GM21737 (cell line): ENCODE measurements around the gene LCE3A.
"Not testable (repeated sequence)": the region's sequence is repeated elsewhere in the genome, so short reads cannot be mapped to it uniquely, and the experiment has no call there.

ENCODE experiments used
- ATAC-seq: cut with Tn5 transposase; IDR thresholded peaks from one replicate; pipeline ENCODE4 v1.9.1; 2021; ENCODE audit warnings: mild to moderate bottlenecking, moderate library complexity; ENCODE audit not compliant: unreplicated experiment

The LCE3A gene

GRCh38 chr1:152622803-152623202, at the start of gene LCE3A:
TSS of gene LCE3A (minus strand) at chr1:152623103. CDS start at chr1:152623103, 0 bp downstream.
- ATAC-seq: no peak

GRCh38 chr1:152667648-152668047, 44.7 kb upstream of the LCE3A start:
- ATAC-seq: no peak

DNA sequence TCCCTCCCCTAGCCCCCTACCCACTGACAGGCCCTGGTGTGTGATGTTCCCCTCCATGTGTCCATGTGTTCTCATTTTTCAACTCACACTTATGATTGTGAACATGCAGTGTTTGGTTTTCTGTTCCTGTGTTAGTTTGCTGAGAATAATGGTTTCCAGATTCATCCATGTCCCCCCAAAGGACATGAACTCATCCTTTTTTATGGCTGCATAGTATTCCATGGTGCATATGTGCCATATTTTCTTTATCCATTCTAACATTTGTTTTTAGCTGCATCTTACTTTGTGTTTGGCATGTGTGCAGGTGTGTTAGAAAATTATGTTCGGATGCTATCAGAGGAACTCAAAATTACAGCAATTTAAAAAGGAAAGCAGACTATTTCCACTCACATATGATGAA, 43.3 kb upstream of the LCE3A start:
- ATAC-seq: not testable (repeated sequence)

- ATAC-seq: no peak
These were observed 40.2 kb upstream of the LCE3A start, which contains the start of gene LCE2D for GRCh38 chr1:152663098-152663497. TSS of gene LCE2D (plus strand) at chr1:152663380. CDS start at chr1:152664106, 726 bp downstream.

- ATAC-seq: no peak
These were observed 35.7 kb upstream of the LCE3A start for GRCh38 chr1:152658649-152659048.

GRCh38 chr1:152657677-152658076, 34.8 kb upstream of the LCE3A start:
- no peak for ATAC-seq

DNA sequence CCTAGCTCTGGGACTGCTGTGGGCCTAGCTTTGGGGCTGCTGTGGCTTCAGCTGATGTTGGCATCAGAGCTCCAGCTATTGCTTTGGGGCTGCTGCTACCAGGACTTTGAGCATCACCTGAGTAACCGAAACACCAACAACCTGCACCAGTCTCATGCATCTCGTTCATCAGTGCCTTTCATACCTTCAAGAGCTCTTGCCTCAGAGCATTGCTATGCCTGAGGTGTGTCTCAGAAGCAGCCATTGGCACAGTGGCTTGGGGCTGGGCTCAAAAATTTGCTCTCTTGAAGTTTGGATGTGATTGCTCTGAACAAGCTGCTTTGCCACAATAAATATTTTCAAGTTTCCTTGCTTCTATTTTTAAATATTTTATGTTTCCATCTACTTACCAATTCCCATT, 33.6 kb upstream of the LCE3A start:
- no peak for ATAC-seq

DNA sequence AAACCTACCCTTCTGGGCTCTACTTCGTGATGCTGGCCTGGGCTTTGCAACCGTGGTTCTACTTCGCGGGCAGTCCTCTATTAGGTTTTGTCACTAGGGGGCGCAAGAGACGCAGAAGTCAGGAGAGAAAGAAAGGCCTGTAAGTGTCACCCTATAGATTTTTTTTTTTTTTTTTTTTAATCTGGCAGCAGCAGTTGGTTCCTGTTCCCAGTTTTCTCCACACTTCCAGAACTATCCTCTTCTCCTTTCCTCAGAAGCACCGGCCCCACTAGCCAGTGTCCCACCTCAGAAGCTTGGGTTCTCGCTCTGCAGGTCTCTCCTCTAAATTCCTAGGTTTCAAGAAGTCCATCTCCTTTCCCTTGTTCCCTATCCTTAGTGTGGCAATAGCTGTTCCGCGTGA, 31.2 kb upstream of the LCE3A start:
- ATAC-seq: no peak

DNA sequence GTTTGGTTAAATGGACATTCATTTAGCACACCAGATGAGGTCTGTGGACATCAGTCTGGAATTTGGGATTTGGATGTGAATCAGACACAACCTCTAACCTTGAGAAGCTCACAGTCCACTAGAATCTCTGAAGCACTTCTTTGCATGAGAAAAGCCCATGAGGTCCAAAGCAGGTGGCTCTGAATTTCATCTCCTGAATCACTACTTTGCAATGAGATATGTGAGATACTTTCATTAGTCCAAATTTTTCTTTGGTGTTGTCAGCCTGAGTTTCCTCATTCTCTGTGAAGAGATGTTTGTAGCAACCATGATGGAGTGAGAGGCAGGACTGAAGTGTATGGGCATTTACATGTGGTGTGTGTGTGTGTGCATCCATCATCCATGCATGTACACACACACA, 23.8 kb upstream of the LCE3A start:
- no peak for ATAC-seq

DNA sequence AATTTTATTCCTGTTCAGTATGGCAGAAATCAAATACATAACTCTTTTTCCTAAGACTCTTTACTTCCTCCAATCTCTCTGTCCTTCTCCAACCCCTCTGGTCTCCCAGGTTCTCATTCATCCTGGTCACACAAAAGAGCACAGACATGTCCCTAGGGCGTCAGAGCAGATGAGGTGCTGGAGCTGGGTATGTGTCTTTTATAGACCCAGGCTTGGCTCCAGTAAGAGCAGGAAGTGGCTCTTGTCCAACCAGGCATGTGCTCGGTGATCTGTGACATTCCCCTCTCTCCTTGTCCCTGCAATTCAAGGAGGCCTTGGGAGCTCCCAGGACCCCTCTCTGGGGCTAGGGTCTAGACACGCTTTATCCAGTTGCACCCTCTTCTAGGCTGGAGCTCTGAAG, 22.2 kb upstream of the LCE3A start:
- ATAC-seq: no peak

- ATAC-seq: no peak
These were observed 21.0 kb upstream of the LCE3A start for GRCh38 chr1:152643945-152644344.

DNA sequence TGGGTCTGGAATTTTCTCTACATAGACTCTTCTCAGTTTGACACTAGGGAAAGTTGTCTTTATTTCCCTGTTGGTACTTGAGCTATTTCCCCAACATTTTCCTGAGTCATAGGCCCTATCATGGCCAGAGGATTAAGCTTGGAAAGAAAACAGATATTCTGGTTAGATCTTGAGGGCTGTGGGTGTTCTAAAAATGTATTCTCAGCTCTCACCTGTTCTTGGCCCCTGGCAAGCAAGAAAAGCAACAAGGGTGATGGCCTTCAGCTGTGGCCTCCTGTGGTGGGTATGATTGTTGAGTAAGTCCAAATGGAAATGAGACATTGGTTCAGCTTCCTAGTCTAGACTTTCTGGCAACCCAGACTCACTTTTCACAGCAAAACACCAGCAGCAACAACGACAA, 17.4 kb upstream of the LCE3A start:
- ATAC-seq: no peak

DNA sequence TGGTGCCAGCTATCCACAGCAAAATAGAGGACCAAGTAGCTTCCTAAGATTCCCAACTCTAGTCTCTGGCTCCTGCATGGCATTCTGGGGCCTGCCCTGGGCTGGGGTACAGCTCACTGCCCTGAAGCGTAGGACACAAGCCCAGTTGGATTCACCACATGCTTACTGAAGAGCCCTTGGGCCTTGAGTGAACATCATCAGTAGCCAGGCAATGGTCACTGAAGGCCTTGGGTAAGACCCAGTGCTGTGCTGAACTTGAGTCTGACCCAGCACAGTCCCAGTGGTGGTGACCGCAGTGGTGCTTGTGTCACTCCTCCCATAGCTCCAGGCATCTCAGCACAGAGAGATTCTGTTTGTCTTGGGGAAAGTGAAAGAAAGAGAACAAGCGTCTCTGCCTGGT, 7.7 kb upstream of the LCE3A start:
- ATAC-seq: no peak

DNA sequence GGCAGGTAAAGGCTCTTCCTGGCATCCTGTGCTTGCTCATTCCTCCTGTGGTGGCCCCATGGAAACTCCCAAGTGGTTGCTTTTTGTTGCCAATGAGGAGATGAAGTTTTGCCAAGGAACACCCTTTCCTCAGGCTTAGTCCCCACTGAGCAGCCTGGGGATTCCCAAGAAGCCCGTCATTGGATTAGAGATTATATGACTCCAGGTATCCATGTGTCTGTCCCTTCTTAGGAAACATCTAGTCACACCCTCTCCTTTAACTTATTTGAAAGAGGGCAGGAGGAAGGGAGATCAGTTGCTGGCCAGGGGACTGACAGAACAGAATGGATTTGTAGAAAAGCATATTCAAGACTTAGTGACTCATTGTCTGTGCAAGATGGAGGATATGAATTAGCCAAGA, 3.8 kb upstream of the LCE3A start:
- no peak for ATAC-seq

DNA sequence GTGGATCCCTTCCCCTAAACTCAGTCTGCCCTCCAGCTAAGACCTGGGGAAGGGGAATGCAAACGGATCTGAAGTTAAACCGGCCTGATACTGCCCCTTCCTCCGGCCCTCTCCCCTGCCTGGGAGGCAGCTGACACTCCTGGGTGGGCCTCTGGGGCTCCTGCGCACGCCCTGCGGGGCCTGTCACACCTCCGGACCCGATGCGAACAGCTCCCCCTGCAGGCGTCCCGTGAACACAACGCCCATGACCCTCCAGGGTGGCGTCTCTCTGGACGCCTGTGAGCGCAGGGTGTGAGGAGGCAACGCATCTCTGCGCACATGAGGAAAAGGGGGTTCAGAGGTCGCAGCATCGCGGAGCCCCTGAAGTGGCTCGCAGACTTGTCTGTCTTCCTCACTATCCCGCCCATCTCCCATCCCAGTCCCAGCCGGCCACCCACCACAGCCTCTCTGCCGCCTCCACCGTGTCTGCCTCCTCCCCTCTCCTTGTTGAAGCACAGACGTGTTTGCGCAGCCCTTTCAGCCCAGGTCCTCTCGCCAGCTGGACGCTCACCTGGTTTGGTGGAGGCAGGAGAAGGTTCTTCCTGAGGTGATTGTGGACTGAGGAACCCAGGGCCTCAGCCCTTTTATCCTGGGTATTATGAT, 421 bp upstream of the LCE3A start:
- no peak for ATAC-seq

GRCh38 chr1:152621993-152622392, 910 bp downstream of the LCE3A start:
- ATAC-seq: no peak

GRCh38 chr1:152613511-152613910, 9.4 kb downstream of the LCE3A start, which contains the start of gene LCE3B:
TSS of gene LCE3B (plus strand) at chr1:152613811. CDS start at chr1:152613811, 0 bp downstream.
- ATAC-seq: no peak

- no peak for ATAC-seq
These were observed 23.0 kb downstream of the LCE3A start, which contains the start of gene LCE3C for GRCh38 chr1:152599934-152600333. TSS of gene LCE3C (plus strand) at chr1:152600234. CDS start at chr1:152600732, 498 bp downstream.

GRCh38 chr1:152596986-152597385, 25.9 kb downstream of the LCE3A start:
- ATAC-seq: no peak

GRCh38 chr1:152585586-152585985, 37.3 kb downstream of the LCE3A start:
- no peak for ATAC-seq

DNA sequence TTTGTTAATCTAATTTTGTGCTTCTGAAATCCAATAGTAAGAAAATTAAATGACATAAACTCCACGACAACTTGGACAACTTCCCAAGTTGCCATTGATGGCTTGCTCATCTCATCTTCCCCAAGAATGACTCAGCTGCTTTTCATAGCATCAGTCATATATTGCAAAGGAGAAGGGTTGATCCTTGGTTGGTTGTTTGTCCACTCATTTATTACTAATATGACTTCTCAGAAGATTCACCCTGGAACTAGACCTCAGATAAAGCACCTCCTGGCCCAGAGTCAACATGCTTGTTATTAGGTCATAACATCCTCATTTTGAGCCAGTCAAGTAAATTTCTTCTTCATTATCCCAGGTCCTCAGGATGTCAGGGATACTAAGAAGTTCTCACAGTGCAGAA, 40.3 kb downstream of the LCE3A start:
- no peak for ATAC-seq

- ATAC-seq: no peak
These were observed 42.5 kb downstream of the LCE3A start, which contains the start of gene LCE3D for GRCh38 chr1:152580433-152580832. TSS of gene LCE3D (minus strand) at chr1:152580516. CDS start at chr1:152579936, 580 bp downstream.

- ATAC-seq: not testable (repeated sequence)
These were observed 43.4 kb downstream of the LCE3A start for GRCh38 chr1:152579526-152579925.
